ENCODE measurements around the gene OPTN. TPM values are rescaled to one million over a fixed set of nuclear protein-coding genes. Genes with fewer than 3 reads are reported as not detected.
"Not testable (repeated sequence)": the region's sequence is repeated elsewhere in the genome, so short reads cannot be mapped to it uniquely, and the experiment has no call there.

The OPTN gene
- total RNA-seq, 4 donors from 2014 or later, result 59.6 to 123 (median 77.1) TPM

DNA sequence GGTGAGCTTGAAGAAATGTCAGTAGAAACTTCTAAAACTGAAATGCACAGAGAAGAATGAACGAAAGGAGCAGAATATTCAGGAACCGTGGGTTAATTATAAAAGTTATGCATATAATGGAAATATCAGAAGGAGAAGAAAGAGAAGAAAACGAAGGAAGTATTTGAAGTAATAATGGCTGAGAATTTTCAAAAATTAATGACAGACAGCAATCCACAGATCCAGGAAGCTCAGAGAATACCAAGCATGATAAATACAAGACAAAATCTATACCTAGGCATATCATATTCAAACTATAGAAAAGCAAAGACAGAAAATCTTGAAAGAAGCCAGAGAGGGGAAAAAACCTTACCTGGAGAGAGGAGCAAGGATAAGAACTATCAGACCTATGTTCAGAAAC, 44.9 kb downstream of the OPTN start:
- TF ChIP-seq CTCF (IDR thresholded peaks at IDR 0.05), result no peak
- ATAC-seq (ENCODE audit: low FRiP score), result no peak
- DNase-seq (ENCODE audit: low spot score), result no peak

DNA sequence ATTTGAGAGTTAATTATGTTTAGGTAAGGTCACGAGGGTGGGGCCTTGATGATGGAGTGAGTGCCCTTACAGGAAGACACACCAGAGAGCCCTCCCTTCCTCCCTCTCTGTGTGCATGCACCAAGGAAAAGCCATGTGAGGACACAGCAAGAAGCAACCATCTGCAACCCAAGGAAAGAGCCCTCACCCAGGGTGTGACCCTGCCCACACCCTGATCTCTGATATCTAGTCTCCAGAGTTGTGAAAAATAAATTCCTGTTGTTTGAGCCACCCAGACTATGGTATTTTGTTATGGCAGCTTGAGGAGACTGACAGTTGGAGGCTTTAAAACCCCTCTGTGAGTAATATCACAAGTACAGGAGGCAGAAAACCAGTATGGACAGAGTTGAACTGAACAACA, 46.4 kb downstream of the OPTN start:
- DNase-seq (ENCODE audit: low spot score) (no peak), ATAC-seq (ENCODE audit: low FRiP score) (no peak)
- TF ChIP-seq CTCF (IDR thresholded peaks at IDR 0.05), result no peak

DNA sequence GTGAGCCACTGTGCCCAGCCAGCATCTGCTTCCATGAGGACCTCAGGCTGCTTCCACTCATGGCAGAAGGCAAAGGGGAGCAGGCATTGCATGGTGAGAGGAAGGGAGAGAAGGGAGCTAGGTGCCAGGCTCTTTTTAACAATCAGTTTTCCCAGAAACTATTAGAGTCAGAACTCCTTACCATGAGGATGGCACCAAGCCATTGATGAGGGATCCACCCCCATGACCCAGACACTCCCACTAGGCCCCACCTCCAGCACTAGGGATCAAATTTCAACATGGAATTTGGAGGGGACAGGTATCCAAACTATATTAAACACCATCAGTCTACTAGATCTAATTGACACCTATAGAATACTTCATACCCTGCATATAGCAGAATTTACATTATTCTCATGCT, 47.2 kb downstream of the OPTN start:
- DNase-seq (ENCODE audit: low spot score) (no peak), ATAC-seq (ENCODE audit: low FRiP score) (no peak)
- TF ChIP-seq CTCF (IDR thresholded peaks at IDR 0.05), result no peak

GRCh38 chr10:13152296-13152695, 52.3 kb downstream of the OPTN start:
- no peak for TF ChIP-seq CTCF (IDR thresholded peaks at IDR 0.05)
- ATAC-seq (ENCODE audit: low FRiP score) (no peak), DNase-seq (ENCODE audit: low spot score) (no peak)

DNA sequence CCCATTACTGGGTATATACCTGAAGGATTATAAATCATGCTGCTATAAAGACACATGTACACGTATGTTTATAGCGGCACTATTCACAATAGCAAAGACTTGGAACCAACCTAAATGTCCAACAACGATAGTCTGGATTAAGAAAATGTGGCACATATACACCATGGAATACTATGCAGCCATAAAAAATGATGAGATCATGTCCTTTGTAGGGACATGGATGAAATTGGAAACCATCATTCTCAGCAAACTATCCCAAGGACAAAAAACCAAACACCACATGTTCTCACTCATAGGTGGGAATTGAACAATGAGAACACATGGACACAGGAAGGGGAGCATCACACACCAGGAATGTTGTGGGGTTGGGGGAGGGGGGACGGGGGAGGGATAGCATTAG, 55.9 kb downstream of the OPTN start:
- ATAC-seq (ENCODE audit: low FRiP score); DNase-seq (ENCODE audit: low spot score): not testable (repeated sequence)

DNA sequence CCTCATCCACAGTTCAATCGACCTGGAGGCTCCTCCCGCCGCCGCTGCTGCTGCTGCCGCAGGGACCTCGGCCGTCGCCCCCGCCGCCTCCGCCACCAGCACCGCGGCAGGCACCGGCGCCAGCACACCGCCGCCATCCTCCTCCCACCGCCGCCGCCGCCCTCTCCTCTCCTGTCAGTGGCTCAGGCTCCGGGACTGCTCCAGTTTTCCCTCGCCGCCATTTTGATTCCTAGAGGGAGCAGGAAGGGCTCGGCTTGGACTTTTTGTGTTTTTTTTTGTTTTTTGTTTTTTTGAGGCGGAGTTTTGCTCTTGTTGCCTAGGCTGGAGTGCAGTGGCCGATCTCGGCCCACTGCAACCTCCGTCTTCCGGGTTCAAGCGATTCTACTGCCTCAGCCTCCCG, 58.4 kb downstream of the OPTN start:
- TF ChIP-seq CTCF (IDR thresholded peaks at IDR 0.05), result no peak
- ATAC-seq (ENCODE audit: low FRiP score) (no peak), DNase-seq (ENCODE audit: low spot score) (no peak)

DNA sequence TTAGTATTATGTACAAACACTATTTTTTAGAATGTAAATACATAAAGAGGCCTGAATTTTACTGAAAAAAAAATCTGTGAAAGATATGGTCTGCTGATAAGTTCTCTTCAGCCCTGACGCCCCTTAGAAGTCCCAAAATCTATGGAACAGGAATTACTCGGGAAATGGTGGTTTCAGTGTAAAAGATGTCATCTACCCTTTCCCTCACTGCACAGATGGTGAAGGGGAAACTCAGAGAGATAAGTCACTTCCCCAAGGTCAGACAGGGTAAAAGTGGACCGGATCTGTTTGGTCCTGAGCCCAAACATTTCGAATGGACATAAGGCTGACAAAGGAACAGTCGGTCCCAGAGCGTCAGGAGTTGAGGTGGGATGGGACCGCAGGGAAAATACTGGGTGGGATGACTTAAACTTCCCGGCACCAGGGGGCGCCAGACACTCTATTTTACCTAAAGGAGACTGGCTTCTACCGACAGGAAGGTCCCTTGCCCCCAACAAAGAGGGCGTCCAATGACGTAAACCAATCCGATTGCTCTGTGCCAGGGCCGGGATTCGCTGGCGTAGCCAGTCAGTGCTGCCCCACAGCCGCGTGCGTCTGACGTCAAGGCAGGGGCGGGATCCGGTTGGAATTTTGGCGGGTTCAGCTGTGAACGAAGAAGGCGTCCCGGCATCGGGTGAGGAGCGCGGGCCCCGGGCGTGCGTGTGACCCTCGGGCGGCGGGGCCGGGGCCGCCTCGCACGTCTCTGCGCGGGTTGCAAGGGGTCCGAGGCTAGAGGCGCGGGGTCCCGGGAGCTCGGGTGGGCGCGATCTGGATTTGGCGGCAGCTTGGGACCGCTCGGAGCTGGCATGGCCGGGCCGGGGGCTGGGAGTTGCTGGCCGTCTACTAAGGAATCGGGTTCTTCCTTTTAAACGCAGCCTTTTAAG, 61.2 kb downstream of the OPTN start, which contains the start of gene MCM10:
TSS of gene MCM10 (plus strand) at position 625 of the 923 bp plus-strand sequence. CDS start 2,645 bp downstream, outside the sequence.
- DNase-seq (ENCODE audit: low spot score), result peak; percentile 99
- ATAC-seq (ENCODE audit: low FRiP score), result peak; percentile 100
- peak in 2 of 3 donors; percentile 1 to 50 for TF ChIP-seq CTCF (IDR thresholded peaks at IDR 0.05)
